ENCODE data around the gene BICRAL.
"Not testable (repeated sequence)": the region's sequence is repeated elsewhere in the genome, so short reads cannot be mapped to it uniquely, and the experiment has no call there.

Gene BICRAL

DNA sequence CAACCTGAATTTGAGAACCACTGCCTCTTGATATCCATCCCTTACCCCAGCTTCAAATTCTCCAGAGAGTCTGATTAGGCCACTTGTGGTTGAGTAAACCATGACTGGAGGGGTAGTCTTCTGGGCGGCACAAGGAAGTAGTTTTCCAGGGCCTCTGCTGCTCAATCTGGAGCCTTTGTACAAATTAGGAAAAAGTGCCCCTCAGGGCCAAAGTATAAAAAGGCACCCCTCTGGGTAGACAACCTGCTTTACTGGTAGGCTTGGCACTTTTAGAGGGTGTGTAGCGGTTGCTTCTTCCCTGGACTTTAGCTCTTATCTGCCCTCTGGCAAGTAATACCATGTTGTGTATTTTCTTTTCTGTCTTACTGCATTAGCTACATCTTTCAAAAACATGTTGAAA is 64.7 kb downstream of the BICRAL start:
- in situ Hi-C loops (cut with HindIII; ENCODE audit: low pct_unique_long_range_greater_than_20kb, low sequenced_read_pairs): no loop called here
- DNase-seq (ENCODE audit: low read depth in 1 of 2, low spot score in 1 of 2): no peak
- no peak for TF ChIP-seq JUND (IDR thresholded peaks at IDR 0.05; ENCODE audit: low read depth)

GRCh38 chr6:42848700-42849099 is 66.8 kb downstream of the BICRAL start:
- in situ Hi-C loops (cut with HindIII; ENCODE audit: low pct_unique_long_range_greater_than_20kb, low sequenced_read_pairs): no loop called here
- no peak for DNase-seq (ENCODE audit: low read depth in 1 of 2, low spot score in 1 of 2)
- TF ChIP-seq JUND (IDR thresholded peaks at IDR 0.05; ENCODE audit: low read depth): no peak

GRCh38 chr6:42851599-42851998 is 69.7 kb downstream of the BICRAL start:
- in situ Hi-C loops (cut with HindIII; ENCODE audit: low pct_unique_long_range_greater_than_20kb, low sequenced_read_pairs): no loop called here
- no peak for DNase-seq (ENCODE audit: low read depth in 1 of 2, low spot score in 1 of 2)
- no peak for TF ChIP-seq JUND (IDR thresholded peaks at IDR 0.05; ENCODE audit: low read depth)

DNA sequence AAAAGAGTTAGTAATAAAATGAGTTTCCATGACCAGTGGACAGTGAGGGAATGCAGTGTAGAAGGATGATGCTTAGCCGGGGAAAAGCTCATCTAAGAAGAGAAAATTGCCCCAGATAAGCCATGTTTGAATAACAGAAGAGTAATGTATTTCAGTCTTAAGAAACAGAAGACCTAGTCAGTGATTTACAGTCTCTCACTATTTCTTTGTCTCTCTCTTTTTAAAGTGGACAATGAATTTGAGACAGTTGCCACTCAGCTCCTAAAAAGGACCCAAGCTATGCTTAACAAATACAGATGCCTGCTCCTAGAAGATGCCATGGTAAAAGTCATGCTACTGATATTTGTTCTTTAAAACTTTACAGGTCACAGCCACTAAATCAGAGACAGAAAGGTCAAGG is 78.2 kb downstream of the BICRAL start:
- TF ChIP-seq JUND (IDR thresholded peaks at IDR 0.05; ENCODE audit: low read depth): no peak
- no peak for DNase-seq (ENCODE audit: low read depth in 1 of 2, low spot score in 1 of 2)
- in situ Hi-C loops (cut with HindIII; ENCODE audit: low pct_unique_long_range_greater_than_20kb, low sequenced_read_pairs): no loop called here

DNA sequence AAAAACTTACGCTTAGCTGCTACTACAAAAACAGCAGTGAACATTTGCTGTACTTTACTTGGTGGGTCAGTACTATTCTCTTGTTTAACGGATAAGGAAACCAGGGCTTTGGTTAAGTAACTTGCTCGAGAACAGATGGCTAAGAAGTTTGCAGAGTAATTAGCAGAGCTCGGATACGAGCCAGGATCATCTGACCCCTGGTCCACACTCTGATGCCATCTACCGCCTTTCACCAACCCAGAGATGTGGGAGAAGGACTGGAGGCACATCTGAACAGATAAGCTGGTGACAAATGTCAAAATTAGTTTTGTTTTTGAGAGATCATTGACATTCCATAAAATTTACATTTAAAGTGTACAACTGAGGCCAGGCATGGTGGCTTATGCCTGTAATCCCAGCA is 78.6 kb downstream of the BICRAL start:
- in situ Hi-C loops (cut with HindIII; ENCODE audit: low pct_unique_long_range_greater_than_20kb, low sequenced_read_pairs): no loop called here
- no peak for DNase-seq (ENCODE audit: low read depth in 1 of 2, low spot score in 1 of 2)
- no peak for TF ChIP-seq JUND (IDR thresholded peaks at IDR 0.05; ENCODE audit: low read depth)

DNA sequence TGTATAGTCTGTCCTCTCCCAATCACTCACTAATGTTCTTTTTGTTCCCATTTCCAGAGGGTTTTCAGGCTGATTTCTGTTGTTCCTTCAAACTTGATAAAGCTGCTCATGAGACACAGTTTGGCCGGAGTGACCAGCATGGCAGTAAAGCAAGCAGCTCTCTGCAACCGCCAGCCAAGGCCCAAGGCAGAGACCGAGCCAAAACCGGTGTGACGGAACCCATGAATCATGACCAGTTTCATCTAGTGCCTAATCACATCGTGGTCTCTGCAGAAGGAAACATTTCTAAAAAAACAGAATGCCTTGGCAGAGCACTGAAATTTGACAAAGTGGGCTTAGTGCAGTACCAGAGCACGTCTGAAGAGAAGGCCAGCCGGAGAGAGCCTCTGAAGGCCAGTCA is 82.8 kb downstream of the BICRAL start:
- in situ Hi-C loops (cut with HindIII; ENCODE audit: low pct_unique_long_range_greater_than_20kb, low sequenced_read_pairs): no loop called here
- no peak for DNase-seq (ENCODE audit: low read depth in 1 of 2, low spot score in 1 of 2)
- no peak for TF ChIP-seq JUND (IDR thresholded peaks at IDR 0.05; ENCODE audit: low read depth)

- no peak for DNase-seq (ENCODE audit: low read depth in 1 of 2, low spot score in 1 of 2)
- no peak for TF ChIP-seq JUND (IDR thresholded peaks at IDR 0.05; ENCODE audit: low read depth)
- in situ Hi-C loops (cut with HindIII; ENCODE audit: low pct_unique_long_range_greater_than_20kb, low sequenced_read_pairs): no loop called here
These were observed 88.5 kb downstream of the BICRAL start for GRCh38 chr6:42870145-42870936.

DNA sequence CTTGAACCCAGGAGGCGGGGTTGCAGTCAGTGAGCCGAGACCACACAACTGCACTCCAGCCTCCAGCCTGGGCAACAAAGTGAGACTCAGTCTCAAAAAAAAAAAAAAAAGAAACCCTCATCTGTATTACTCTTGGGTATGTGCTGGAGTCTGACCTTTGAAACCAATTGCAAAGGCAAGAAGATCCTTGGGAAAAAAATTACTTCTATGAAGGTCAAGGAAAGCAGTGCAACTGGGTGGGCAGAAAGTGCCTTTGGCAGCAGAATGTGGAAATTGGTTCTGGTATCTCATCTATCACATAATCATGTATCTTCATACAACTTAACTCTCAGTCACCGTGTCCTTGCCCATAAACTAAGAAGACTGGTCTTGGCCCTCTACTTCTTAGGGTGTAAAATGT is 89.9 kb downstream of the BICRAL start:
- DNase-seq (ENCODE audit: low read depth in 1 of 2, low spot score in 1 of 2): no peak
- in situ Hi-C loops (cut with HindIII; ENCODE audit: low pct_unique_long_range_greater_than_20kb, low sequenced_read_pairs): no loop called here
- TF ChIP-seq JUND (IDR thresholded peaks at IDR 0.05; ENCODE audit: low read depth): no peak

GRCh38 chr6:42873313-42873712 is 91.5 kb downstream of the BICRAL start:
- no peak for DNase-seq (ENCODE audit: low read depth in 1 of 2, low spot score in 1 of 2)
- in situ Hi-C loops (cut with HindIII; ENCODE audit: low pct_unique_long_range_greater_than_20kb, low sequenced_read_pairs): no loop called here
- no peak for TF ChIP-seq JUND (IDR thresholded peaks at IDR 0.05; ENCODE audit: low read depth)

GRCh38 chr6:42877695-42878094 is 95.8 kb downstream of the BICRAL start:
- TF ChIP-seq JUND (IDR thresholded peaks at IDR 0.05; ENCODE audit: low read depth): no peak
- DNase-seq (ENCODE audit: low read depth in 1 of 2, low spot score in 1 of 2): peak in 1 of 2 experiments; percentile 27
- in situ Hi-C loops (cut with HindIII; ENCODE audit: low pct_unique_long_range_greater_than_20kb, low sequenced_read_pairs): no loop called here

DNA sequence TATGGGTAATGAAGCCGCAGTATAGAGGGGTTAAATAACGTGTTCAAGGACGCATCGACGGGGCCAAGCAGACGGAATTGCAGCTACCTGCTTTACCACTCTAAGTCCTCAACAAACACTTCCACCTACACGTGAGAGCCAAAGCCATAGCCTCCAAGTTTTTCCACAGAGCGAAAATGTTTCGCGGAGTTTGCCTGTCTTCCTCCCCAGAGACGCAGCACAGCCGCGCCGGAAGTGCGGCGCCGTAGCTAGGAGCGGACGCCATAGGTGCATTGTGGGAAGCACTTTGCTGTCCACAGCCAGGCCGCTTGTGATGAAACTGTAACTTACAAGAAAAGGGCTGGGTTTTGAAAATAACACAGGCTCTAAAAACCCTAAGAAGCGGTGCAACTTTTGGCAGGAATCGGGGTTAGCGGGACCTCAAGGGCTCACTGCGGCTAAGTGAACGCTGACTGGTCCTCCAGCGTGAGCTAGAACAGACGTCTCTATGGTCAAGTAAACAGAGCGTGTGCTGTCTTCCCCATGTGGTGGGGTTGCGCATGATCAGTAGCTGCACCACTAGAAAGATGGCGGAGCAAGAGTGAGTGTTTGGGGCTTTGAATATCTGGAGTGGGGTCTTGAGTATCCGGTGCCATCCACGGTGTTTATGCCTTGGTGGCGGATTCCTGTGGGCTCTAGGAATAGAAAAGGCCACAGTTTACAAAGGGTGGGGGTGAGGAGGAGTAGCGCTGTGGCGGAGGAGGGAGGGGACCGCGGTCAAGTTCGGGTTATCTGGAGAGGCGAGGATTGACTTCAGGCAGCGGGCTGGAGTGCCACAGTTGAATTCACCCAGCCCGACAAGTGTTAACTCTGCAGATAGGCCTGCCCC is 97.8 kb downstream of the BICRAL start, which contains the start of gene RPL7L1:
TSS of gene RPL7L1 (plus strand) at position 245 of the 868 bp plus-strand sequence. CDS start at position 540, 295 bp downstream.
- TF ChIP-seq JUND (IDR thresholded peaks at IDR 0.05; ENCODE audit: low read depth): no peak
- in situ Hi-C loops (cut with HindIII; ENCODE audit: low pct_unique_long_range_greater_than_20kb, low sequenced_read_pairs): no loop called here
- DNase-seq (ENCODE audit: low read depth in 1 of 2, low spot score in 1 of 2): peak; percentile 52 to 93

DNA sequence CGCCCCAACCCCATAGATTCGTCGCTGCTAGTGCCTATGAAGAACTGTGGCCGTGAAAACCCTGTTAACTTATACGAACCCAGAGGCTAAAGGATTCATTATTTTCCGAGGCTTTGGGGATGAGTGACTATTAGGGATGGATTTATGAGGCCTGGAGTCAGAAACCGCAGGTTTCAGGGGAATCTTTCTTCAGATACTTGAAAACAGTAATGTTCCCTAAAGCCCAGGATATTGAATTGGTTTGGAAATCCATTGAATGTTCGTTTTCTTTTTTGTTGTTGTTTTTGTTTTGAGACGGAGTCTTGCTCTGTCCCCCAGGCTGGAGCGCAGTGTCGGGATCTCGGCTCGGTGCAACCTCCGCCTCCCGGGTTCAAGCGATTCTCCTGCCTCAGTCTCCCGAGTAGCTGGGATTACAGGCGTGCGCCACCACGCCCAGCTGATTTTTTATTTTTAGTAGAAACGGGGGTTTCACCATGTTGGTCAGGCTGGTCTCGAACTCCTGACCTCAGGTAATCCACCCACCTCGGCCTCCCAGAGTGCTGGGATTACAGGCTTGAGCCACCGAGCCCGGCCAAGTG is 98.5 kb downstream of the BICRAL start:
- in situ Hi-C loops (cut with HindIII; ENCODE audit: low pct_unique_long_range_greater_than_20kb, low sequenced_read_pairs); DNase-seq (ENCODE audit: low read depth in 1 of 2, low spot score in 1 of 2): not testable (repeated sequence)

- DNase-seq (ENCODE audit: low read depth in 1 of 2, low spot score in 1 of 2); in situ Hi-C loops (cut with HindIII; ENCODE audit: low pct_unique_long_range_greater_than_20kb, low sequenced_read_pairs): not testable (repeated sequence)
These were observed 99.0 kb downstream of the BICRAL start for GRCh38 chr6:42880871-42881270.

All from T47D (cell line).